Hepatocyte (in vitro differentiated cells): ENCODE results near the gene RFNG. TPM values are rescaled to one million over a fixed set of nuclear protein-coding genes. Genes with fewer than 3 reads are reported as not detected.
A peak's percentile ranks its signal among the peaks of the same experiment; 100 is the strongest.

ENCODE experiments used
- DNase-seq: peaks from one replicate; pipeline ENCODE4 v3.0.0-alpha.2; 2016; ENCODE audit warnings: low spot score
- H2AFZ ChIP-seq: fragments of 200-600 bp; sonication (generic); 2 replicates; pipeline ENCODE4 v1.6.0; 2016; ENCODE audit warnings: antibody characterized with exemption, mild to moderate bottlenecking
- H3K27ac ChIP-seq: fragments of 200-600 bp; sonication (generic); 2 replicates; pipeline ENCODE4 v1.5.1; 2016; ENCODE audit warnings: mild to moderate bottlenecking
- H3K27me3 ChIP-seq: fragments of 200-600 bp; sonication (generic); 2 replicates; pipeline ENCODE4 v1.6.1; 2016
- H3K36me3 ChIP-seq: fragments of 200-600 bp; sonication (generic); replicated peaks from 2 replicates; pipeline ENCODE4 v1.5.1; 2016; ENCODE audit warnings: low read depth; ENCODE audit not compliant: insufficient read depth
- H3K4me1 ChIP-seq: fragments of 200-600 bp; sonication (generic); 2 replicates; pipeline ENCODE4 v1.5.1; 2016; ENCODE audit warnings: mild to moderate bottlenecking, moderate library complexity; ENCODE audit not compliant: insufficient read depth
- H3K4me2 ChIP-seq: fragments of 200-600 bp; sonication (generic); 2 replicates; pipeline ENCODE4 v1.6.0; 2016
- H3K4me3 ChIP-seq: fragments of 200-600 bp; sonication (generic); 2 replicates; pipeline ENCODE4 v1.5.1; 2016; ENCODE audit warnings: mild to moderate bottlenecking
- H3K79me2 ChIP-seq: fragments of 200-600 bp; sonication (generic); 2 replicates; pipeline ENCODE4 v1.6.0; 2017; ENCODE audit warnings: mild to moderate bottlenecking
- H3K9me2 ChIP-seq: fragments of 200-600 bp; sonication (generic); replicated peaks from 2 replicates; pipeline ENCODE4 v1.6.0; 2017; ENCODE audit warnings: mild to moderate bottlenecking; ENCODE audit not compliant: insufficient read depth
- H3K9me3 ChIP-seq: fragments of 200-600 bp; sonication (generic); 2 replicates; pipeline ENCODE4 v1.5.1; 2016; ENCODE audit warnings: low read depth, mild to moderate bottlenecking
- H4K20me1 ChIP-seq: fragments of 200-600 bp; sonication (generic); 2 replicates; pipeline ENCODE4 v1.6.0; 2016; ENCODE audit warnings: mild to moderate bottlenecking; ENCODE audit not compliant: insufficient read depth, poor library complexity, severe bottlenecking
- CTCF ChIP-seq: fragments of 200-600 bp; sonication (generic); IDR thresholded peaks from 2 replicates; pipeline ENCODE4 v1.5.1; 2016; ENCODE audit warnings: antibody characterized with exemption, mild to moderate bottlenecking; ENCODE audit not compliant: poor library complexity
- EZH2 ChIP-seq: fragments of 200-600 bp; sonication (generic); IDR thresholded peaks from 2 replicates; pipeline ENCODE4 v1.6.1; 2016; ENCODE audit warnings: antibody characterized with exemption, mild to moderate bottlenecking, borderline replicate concordance
- EZH2phosphoT487 ChIP-seq: fragments of 200-600 bp; sonication (generic); IDR thresholded peaks from one replicate; pipeline ENCODE4 v1.6.1; 2018; ENCODE audit warnings: antibody characterized with exemption, mild to moderate bottlenecking, low read depth, moderate library complexity; ENCODE audit not compliant: unreplicated experiment, severe bottlenecking
- WGBS: methylation state at CpG from one replicate; pipeline ENCODE4 v1.1.6; 2016; ENCODE audit warnings: low lambda C conversion rate; ENCODE audit errors: missing lambda C conversion rate; 5-methylcytosine and 5-hydroxymethylcytosine counted together
- polyA plus RNA-seq: library from polyadenylated mRNA; unstranded; fragments of >200 nt; fragmentation: Nextera tagmentation; extraction: Ambion mirVana; gene quantifications from 2 replicates; pipeline ENCODE4 v1.2.1, GENCODE V29; 2016
- total RNA-seq: library from RNA; depleted of rRNA; stranded (reverse); fragments of >200 nt; gene quantifications from 2 replicates; pipeline ENCODE4 v1.2.3, GENCODE V29; 2014

Gene RFNG
- total and polyA plus RNA-seq, 2 experiments from 2014 or later = 43.2 to 109 TPM

GRCh38 chr17:82021107-82021899 lies 30.3 kb downstream of the RFNG start:
- peak overlapping the region; percentile 90 for H3K4me2 ChIP-seq

GRCh38 chr17:82020572-82021106 lies 31.0 kb downstream of the RFNG start:
- no peaks in the 10 kb centered on the region for H3K36me3 ChIP-seq
- H3K79me2 ChIP-seq = peaks cover 11% of the 10 kb centered on the region
- WGBS = 93% methylated on average over 13 of the region's 14 CpGs
- no peak overlapping the region for H2AFZ ChIP-seq
- H4K20me1 ChIP-seq = no peaks in the 10 kb centered on the region
- H3K9me3 ChIP-seq = no peaks in the 10 kb centered on the region
- no peak for DNase-seq
- no peak overlapping the region for H3K4me3 ChIP-seq
- TF ChIP-seq CTCF = no peak
- TF ChIP-seq EZH2phosphoT487 = no peak
- TF ChIP-seq EZH2 = no peak
- peaks cover 19% of the 10 kb centered on the region for H3K4me1 ChIP-seq
- no peaks in the 10 kb centered on the region for H3K27me3 ChIP-seq
- H3K27ac ChIP-seq = no peak overlapping the region
- no peaks in the 10 kb centered on the region for H3K9me2 ChIP-seq
- no peak overlapping the region for H3K4me2 ChIP-seq

More at GRCh38 chr17:82021107-82021899, 30.3 kb downstream of the RFNG start:
- H2AFZ ChIP-seq = no peak overlapping the region
- 71% methylated on average over 24 of the region's 25 CpGs for WGBS
- H4K20me1 ChIP-seq = no peaks in the 10 kb centered on the region
- H3K9me3 ChIP-seq = no peaks in the 10 kb centered on the region
- no peak overlapping the region for H3K4me3 ChIP-seq
- no peaks in the 10 kb centered on the region for H3K36me3 ChIP-seq
- H3K79me2 ChIP-seq = peaks cover 11% of the 10 kb centered on the region
- no peaks in the 10 kb centered on the region for H3K9me2 ChIP-seq
- no peaks in the 10 kb centered on the region for H3K27me3 ChIP-seq
- peak; percentile 77 for DNase-seq
- H3K4me1 ChIP-seq = peaks cover 19% of the 10 kb centered on the region
- H3K27ac ChIP-seq = no peak overlapping the region
- TF ChIP-seq CTCF (peak; percentile 64), EZH2phosphoT487 (no peak)

- Histone ChIP-seq H3K79me2 (peaks cover 11% of the 10 kb centered on the region), H4K20me1 (no peaks in the 10 kb centered on the region), H3K4me1 (peaks cover 19% of the 10 kb centered on the region), H3K9me3 (no peaks in the 10 kb centered on the region), H3K27me3 (no peaks in the 10 kb centered on the region), H3K4me3 (no peak overlapping the region), H3K27ac (no peak overlapping the region), H2AFZ (no peak overlapping the region), H3K36me3 (no peaks in the 10 kb centered on the region), H3K4me2 (no peak overlapping the region), H3K9me2 (no peaks in the 10 kb centered on the region)
- peak; percentile 79 for DNase-seq
- WGBS = 76% methylated on average over 26 of the region's 34 CpGs
- TF ChIP-seq EZH2 = no peak
- TF ChIP-seq CTCF = peak; percentile 61
Observed at GRCh38 chr17:82019690-82020571, 31.7 kb downstream of the RFNG start.
